Endothelial cell of umbilical vein (primary cell): ENCODE data around the gene PLEKHG4. TPM values are rescaled to one million over a fixed set of nuclear protein-coding genes. Genes with fewer than 3 reads are reported as not detected.

ENCODE experiments used
- BruUV-seq: library from RNA; stranded (reverse); fragments of 400-500 nt; replicated peaks from 2 replicates; lab custom pipeline; 2021; lab: Mats Ljungman, UMichigan
- CTCF ChIA-PET: fragments of 300-600, 350-600 bp; sonication (Branson Sonifier 250); formaldehyde crosslinking; loops from one replicate; lab custom pipeline; 2021; ENCODE audit warnings: antibody characterized with exemption, inconsistent platforms; lab: Charles Lee
- POLR2A ChIA-PET: fragments of 300-600, 350-600 bp; sonication (Branson Sonifier 250); formaldehyde crosslinking; loops from one replicate; lab custom pipeline; 2021; ENCODE audit warnings: antibody characterized with exemption, inconsistent platforms; lab: Charles Lee
- DNase-seq: peaks from one replicate; pipeline ENCODE4 v3.0.0-alpha.2; 2011; ENCODE audit warnings: low read depth, low spot score
- FAIRE-seq: peaks from 2 replicates; lab custom pipeline; 2011; peaks lifted over from hg19 to GRCh38; lab: Jason Lieb, UNC
- H2AFZ ChIP-seq: 2 replicates; pipeline ENCODE4 v1.6.0; 2012; ENCODE audit warnings: low read depth, low read length, control low read depth, inconsistent platforms
- H3K27ac ChIP-seq: 2 replicates; pipeline ENCODE4 v1.5.1; 2011; ENCODE audit warnings: low read depth, mild to moderate bottlenecking, control low read depth, low read length, moderate library complexity; ENCODE audit not compliant: insufficient read depth
- H3K27me3 ChIP-seq, 2 experiments: 2 replicates each; pipeline versions ENCODE4 v1.6.0 to v1.6.1; 2011; ENCODE audit warnings: low read length in 2 of 2, mixed read lengths in 1 of 2; ENCODE audit not compliant: control insufficient read depth in 2 of 2, insufficient read depth in 2 of 2
- H3K36me3 ChIP-seq, 2 experiments: 2 replicates in 1 of 2; 3 replicates in 1 of 2; pipeline ENCODE4 v1.5.1; 2011; ENCODE audit warnings: low read length in 2 of 2, mild to moderate bottlenecking in 1 of 2, moderate library complexity in 1 of 2; ENCODE audit not compliant: control insufficient read depth in 2 of 2, insufficient read depth in 2 of 2; ENCODE audit errors: extremely low read depth in 1 of 2
- H3K4me1 ChIP-seq: 3 replicates; pipeline ENCODE4 v1.5.1; 2011; ENCODE audit warnings: mild to moderate bottlenecking, low read length; ENCODE audit not compliant: control insufficient read depth, insufficient read depth; ENCODE audit errors: extremely low read depth
- H3K4me2 ChIP-seq: 2 replicates; pipeline ENCODE4 v1.6.1; 2011; ENCODE audit warnings: low read length, control low read depth, mixed read lengths; ENCODE audit not compliant: insufficient read depth
- H3K4me3 ChIP-seq, 3 experiments: fragments of 200-600 bp in 1 of 3; sonication (generic), shearing (Covaris generic) in 1 of 3; replicated peaks in 1 of 3; 2 replicates each; pipeline ENCODE4 v1.5.1; 2011 to 2016; ENCODE audit warnings: control low read depth in 3 of 3, low read length in 3 of 3, mild to moderate bottlenecking in 2 of 3, inconsistent platforms in 1 of 3, low read depth in 1 of 3, moderate library complexity in 1 of 3; ENCODE audit not compliant: insufficient read depth in 1 of 3
- H3K79me2 ChIP-seq: 2 replicates; pipeline ENCODE4 v1.6.0; 2012; ENCODE audit warnings: low read length, inconsistent platforms; ENCODE audit not compliant: control insufficient read depth, insufficient read depth
- H3K9ac ChIP-seq: replicated peaks from 2 replicates; pipeline ENCODE3; 2011; ENCODE audit warnings: low read length, control low read depth; ENCODE audit not compliant: insufficient read depth; ENCODE audit errors: extremely low read depth
- H3K9me1 ChIP-seq: replicated peaks from 3 replicates; pipeline ENCODE4 v1.6.0; 2011; ENCODE audit warnings: mild to moderate bottlenecking, low read length; ENCODE audit not compliant: control insufficient read depth, insufficient read depth; ENCODE audit errors: extremely low read depth
- H3K9me3 ChIP-seq: replicated peaks from 2 replicates; pipeline ENCODE4 v1.5.1; 2012; ENCODE audit warnings: low read length, inconsistent platforms; ENCODE audit not compliant: control insufficient read depth, insufficient read depth
- H4K20me1 ChIP-seq: replicated peaks from 2 replicates; pipeline ENCODE3; 2011; ENCODE audit warnings: mild to moderate bottlenecking, low read length; ENCODE audit not compliant: control insufficient read depth, insufficient read depth; ENCODE audit errors: extremely low read depth
- EZH2 ChIP-seq: IDR thresholded peaks from 2 replicates; pipeline ENCODE4 v1.6.1; 2012; ENCODE audit warnings: borderline replicate concordance, low read depth, mild to moderate bottlenecking, moderate library complexity, low read length, inconsistent platforms; ENCODE audit not compliant: severe bottlenecking
- FOS ChIP-seq: IDR thresholded peaks from 2 replicates; pipeline ENCODE4 v1.6.1; 2011; ENCODE audit warnings: mild to moderate bottlenecking, low read length, moderate library complexity, borderline replicate concordance; ENCODE audit not compliant: insufficient read depth
- GATA2 ChIP-seq: IDR thresholded peaks from 2 replicates; pipeline ENCODE4 v1.7.0; 2011; ENCODE audit warnings: low read depth, mild to moderate bottlenecking, moderate library complexity, mixed read lengths, low read length; ENCODE audit not compliant: insufficient read length, insufficient read depth
- JUN ChIP-seq: IDR thresholded peaks from 2 replicates; pipeline ENCODE4 v1.6.1; 2011; ENCODE audit warnings: borderline replicate concordance, low read depth; ENCODE audit not compliant: insufficient read length, insufficient read depth
- MYC ChIP-seq: IDR thresholded peaks from one replicate; pipeline ENCODE4 v1.6.1; 2011; ENCODE audit warnings: mild to moderate bottlenecking, low read depth, low read length
- POLR2A ChIP-seq: IDR thresholded peaks from 2 replicates; pipeline ENCODE4 v1.6.1; 2012; ENCODE audit warnings: low read depth, mild to moderate bottlenecking, control low read depth, low read length
- POLR2AphosphoS5 ChIP-seq: IDR thresholded peaks from 2 replicates; pipeline ENCODE4 v1.6.1; 2012; ENCODE audit warnings: low read depth, mild to moderate bottlenecking, control low read depth, low read length, moderate library complexity; ENCODE audit not compliant: insufficient read depth
- dilution Hi-C: fragments of 300-500 bp; cut with MboI; formaldehyde crosslinking; loops from one replicate; pipeline ENCODE4 v1.15.0; 2019; ENCODE audit warnings: low sequenced_read_pairs; ENCODE audit not compliant: extremely low pct_ligation_motif_present
- intact Hi-C: fragments of 100-400 bp; cut with micrococcal nuclease; formaldehyde crosslinking; loops from one replicate; pipeline ENCODE4 v1.10.0; 2022
- polyA plus RNA-seq, 4 experiments: library from polyadenylated mRNA; depleted of rRNA in 3 of 4; stranded (reverse) in 3 of 4; unstranded in 1 of 4; fragments of >200 nt; gene quantifications; 2 replicates each; pipeline versions ENCODE4 v1.2.1 to v1.2.3, GENCODE V29; 2011 to 2012; ENCODE audit warnings: missing spikeins in 1 of 4
- total RNA-seq: library from RNA; stranded (reverse); gene quantifications from 2 replicates; pipeline ENCODE4 v1.2.3, GENCODE V29; 2021
- TF ChIP-seq, protein P1 (sequence below): IDR thresholded peaks from 2 replicates; pipeline ENCODE4 v1.6.1; 2011; ENCODE audit not compliant: insufficient read depth, insufficient read length
- TF ChIP-seq, protein P2 (sequence below), 2 donors: IDR thresholded peaks; 1 replicate in 1 of 2; 2 replicates in 1 of 2; pipeline ENCODE4 v1.5.1; 2011; ENCODE audit warnings: low read length in 2 of 2, mild to moderate bottlenecking in 2 of 2, moderate library complexity in 2 of 2, control low read depth in 1 of 2, inconsistent platforms in 1 of 2, low read depth in 1 of 2; ENCODE audit not compliant: insufficient read depth in 1 of 2; ENCODE audit errors: extremely low read depth in 1 of 2

Gene PLEKHG4
- total and polyA plus RNA-seq, 2 donors (not counting 3 experiments of a cell fraction or from before 2014, with no cell fraction given): 26.6 to 34.8 TPM

DNA sequence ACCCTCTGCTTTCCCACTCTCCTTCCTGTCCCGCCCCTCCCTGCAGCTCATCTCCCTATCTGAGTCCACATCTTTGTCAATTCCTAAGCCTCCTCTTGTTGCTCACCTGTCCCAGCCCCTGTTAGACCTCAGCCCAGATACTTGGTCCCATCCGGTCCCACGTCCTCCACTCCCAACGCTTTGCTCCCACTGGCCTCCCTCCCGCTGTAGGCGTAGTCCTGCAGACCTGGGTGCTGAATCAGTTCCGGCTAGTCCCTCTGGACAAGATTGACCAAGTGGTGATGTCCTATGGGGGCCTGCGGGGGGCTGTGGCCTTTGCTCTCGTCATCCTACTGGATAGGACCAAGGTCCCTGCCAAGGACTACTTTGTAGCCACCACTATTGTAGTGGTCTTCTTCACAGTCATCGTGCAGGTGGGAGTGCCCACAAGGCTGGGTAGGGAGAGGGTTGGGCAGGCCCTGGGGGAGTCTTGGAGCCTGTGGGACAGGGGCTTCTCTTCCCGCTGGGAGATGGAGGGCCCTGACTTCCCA lies 22.6 kb upstream of the PLEKHG4 start:
- dilution Hi-C loops: no loop called here
- H3K4me2 ChIP-seq: no peak overlapping the region
- H3K27me3 ChIP-seq: no peaks in the 10 kb centered on the region
- no TSS peak for BruUV-seq
- POLR2A ChIA-PET: no interaction called here
- no peaks in the 10 kb centered on the region for H3K9me3 ChIP-seq
- H3K79me2 ChIP-seq: no peaks in the 10 kb centered on the region
- no peaks in the 10 kb centered on the region for H4K20me1 ChIP-seq
- FAIRE-seq: no peak
- H3K4me1 ChIP-seq: peaks cover 4% of the 10 kb centered on the region
- no peak overlapping the region for H2AFZ ChIP-seq
- intact Hi-C loops: no loop called here
- no peak overlapping the region for H3K9ac ChIP-seq
- TF ChIP-seq GATA2: no peak
- no peak for TF ChIP-seq EZH2
- TF ChIP-seq JUN: no peak
- TF ChIP-seq POLR2A: no peak
- no peak for TF ChIP-seq POLR2AphosphoS5
- no peak for TF ChIP-seq MYC
- no peak for TF ChIP-seq FOS
- TF ChIP-seq, protein P1, sequence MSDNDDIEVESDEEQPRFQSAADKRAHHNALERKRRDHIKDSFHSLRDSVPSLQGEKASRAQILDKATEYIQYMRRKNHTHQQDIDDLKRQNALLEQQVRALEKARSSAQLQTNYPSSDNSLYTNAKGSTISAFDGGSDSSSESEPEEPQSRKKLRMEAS: no peak
- TF ChIP-seq, protein P2, sequence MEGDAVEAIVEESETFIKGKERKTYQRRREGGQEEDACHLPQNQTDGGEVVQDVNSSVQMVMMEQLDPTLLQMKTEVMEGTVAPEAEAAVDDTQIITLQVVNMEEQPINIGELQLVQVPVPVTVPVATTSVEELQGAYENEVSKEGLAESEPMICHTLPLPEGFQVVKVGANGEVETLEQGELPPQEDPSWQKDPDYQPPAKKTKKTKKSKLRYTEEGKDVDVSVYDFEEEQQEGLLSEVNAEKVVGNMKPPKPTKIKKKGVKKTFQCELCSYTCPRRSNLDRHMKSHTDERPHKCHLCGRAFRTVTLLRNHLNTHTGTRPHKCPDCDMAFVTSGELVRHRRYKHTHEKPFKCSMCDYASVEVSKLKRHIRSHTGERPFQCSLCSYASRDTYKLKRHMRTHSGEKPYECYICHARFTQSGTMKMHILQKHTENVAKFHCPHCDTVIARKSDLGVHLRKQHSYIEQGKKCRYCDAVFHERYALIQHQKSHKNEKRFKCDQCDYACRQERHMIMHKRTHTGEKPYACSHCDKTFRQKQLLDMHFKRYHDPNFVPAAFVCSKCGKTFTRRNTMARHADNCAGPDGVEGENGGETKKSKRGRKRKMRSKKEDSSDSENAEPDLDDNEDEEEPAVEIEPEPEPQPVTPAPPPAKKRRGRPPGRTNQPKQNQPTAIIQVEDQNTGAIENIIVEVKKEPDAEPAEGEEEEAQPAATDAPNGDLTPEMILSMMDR (IDR thresholded peaks at IDR 0.05; ENCODE audit: extremely low read depth in 1 of 2, insufficient read depth in 1 of 2, low read depth in 1 of 2, low read length in 2 of 2): no peak
- no peaks in the 10 kb centered on the region for H3K9me1 ChIP-seq
- DNase-seq: no peak
- CTCF ChIA-PET: no interaction called here
- no peak overlapping the region for H3K4me3 ChIP-seq
- H3K27ac ChIP-seq: no peak overlapping the region
- H3K36me3 ChIP-seq: no peaks in the 10 kb centered on the region
